ENCODE data around the gene MALRD1. TPM values are rescaled to one million over a fixed set of nuclear protein-coding genes. Genes with fewer than 3 reads are reported as not detected.

MALRD1 gene
- total RNA-seq, 1 experiment from 2014 or later = 8.2 TPM

DNA sequence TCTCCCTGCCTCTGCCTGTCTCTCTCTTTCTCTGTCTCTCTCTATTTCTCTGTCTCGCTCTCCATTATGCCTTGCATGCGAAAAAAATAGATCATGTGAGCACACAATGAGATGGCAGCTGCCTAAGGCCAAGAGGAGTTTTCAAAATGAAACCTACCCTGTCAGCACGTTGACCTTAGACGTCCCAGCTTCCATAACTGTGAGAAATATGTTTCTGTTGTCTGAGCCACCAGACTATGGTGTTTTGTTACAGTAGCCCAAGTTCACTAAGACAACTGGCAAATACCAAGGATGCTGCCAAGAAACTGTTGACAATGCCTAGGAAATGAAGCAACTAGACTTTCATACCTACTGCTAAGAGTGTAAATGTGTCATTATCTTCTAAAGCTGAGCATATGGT lies 697.1 kb downstream of the MALRD1 start:
- POLR2A ChIA-PET = no interaction called here
- no TSS peak for BruUV-seq (replicated peaks)
- Mint-ChIP-seq H3K36me3 (ENCODE audit: insufficient read depth, unreplicated experiment) (no peaks in the 10 kb centered on the region), H3K9me3 (ENCODE audit: unreplicated experiment) (no peaks in the 10 kb centered on the region), H3K4me1 (ENCODE audit: low read depth, unreplicated experiment) (no peaks in the 10 kb centered on the region), H3K27ac (ENCODE audit: unreplicated experiment) (no peak overlapping the region), H3K27me3 (ENCODE audit: insufficient read depth, unreplicated experiment) (no peaks in the 10 kb centered on the region), H3K4me3 (ENCODE audit: unreplicated experiment) (no peak overlapping the region)
- DNase-seq = no peak
- Histone ChIP-seq H3K4me1 (no peaks in the 10 kb centered on the region), H3K4me3 (ENCODE audit: low read depth, low read length) (no peak overlapping the region), H3K36me3 (ENCODE audit: control insufficient read depth, insufficient read depth, low read length) (no peaks in the 10 kb centered on the region), H3K27me3 (replicated peaks; ENCODE audit: control insufficient read depth, insufficient read depth, low read length) (no peaks in the 10 kb centered on the region), H3K9me3 (no peaks in the 10 kb centered on the region)
- TF ChIP-seq CTCF (IDR thresholded peaks at IDR 0.05; ENCODE audit: insufficient read depth in 1 of 2, low read depth in 1 of 2, low read length in 1 of 2, severe bottlenecking in 1 of 2, unreplicated experiment in 1 of 2) = no peak
- CTCF ChIA-PET = interaction anchor here (0.5 kb wide), 1 partner anchor 121 kb away, joined by 3 read pairs; no protein-coding TSS in a partner anchor
- intact Hi-C loops (cut with micrococcal nuclease; ENCODE audit: unreplicated experiment) = no loop called here

- no peak for DNase-seq
Observed at GRCh38 chr10:19749185-19749729, 700.7 kb downstream of the MALRD1 start.

GRCh38 chr10:19750972-19751371 lies 702.4 kb downstream of the MALRD1 start:
- BruUV-seq (replicated peaks) = no TSS peak
- Histone ChIP-seq H3K36me3 (ENCODE audit: control insufficient read depth, insufficient read depth, low read length) (no peaks in the 10 kb centered on the region), H3K9me3 (0 out of 2 replicates have a peak, but pooled peaks cover 3% of the 10 kb centered on the region), H3K27me3 (replicated peaks; ENCODE audit: control insufficient read depth, insufficient read depth, low read length) (no peaks in the 10 kb centered on the region), H3K4me1 (no peaks in the 10 kb centered on the region), H3K4me3 (ENCODE audit: low read depth, low read length) (no peak overlapping the region)
- H3K9me3 Mint-ChIP-seq (ENCODE audit: unreplicated experiment) = no peaks in the 10 kb centered on the region
- H3K4me3 Mint-ChIP-seq (ENCODE audit: unreplicated experiment) = no peak overlapping the region
- no peaks in the 10 kb centered on the region for H3K36me3 Mint-ChIP-seq (ENCODE audit: insufficient read depth, unreplicated experiment)
- DNase-seq = no peak
- no peaks in the 10 kb centered on the region for H3K4me1 Mint-ChIP-seq (ENCODE audit: low read depth, unreplicated experiment)
- no peaks in the 10 kb centered on the region for H3K27me3 Mint-ChIP-seq (ENCODE audit: insufficient read depth, unreplicated experiment)
- ChIA-PET POLR2A (no interaction called here), CTCF (no interaction called here)
- intact Hi-C loops (cut with micrococcal nuclease; ENCODE audit: unreplicated experiment) = no loop called here
- no peak for TF ChIP-seq CTCF (IDR thresholded peaks at IDR 0.05; ENCODE audit: insufficient read depth in 1 of 2, low read depth in 1 of 2, low read length in 1 of 2, severe bottlenecking in 1 of 2, unreplicated experiment in 1 of 2)
- H3K27ac Mint-ChIP-seq (ENCODE audit: unreplicated experiment) = no peak overlapping the region

More at GRCh38 chr10:19749185-19749729, 700.7 kb downstream of the MALRD1 start:
- 0 out of 2 replicates have a peak, but pooled peaks cover 3% of the 10 kb centered on the region for H3K9me3 ChIP-seq
- no peak overlapping the region for H3K4me3 ChIP-seq (ENCODE audit: low read depth, low read length)
- no peak for TF ChIP-seq CTCF (IDR thresholded peaks at IDR 0.05; ENCODE audit: insufficient read depth in 1 of 2, low read depth in 1 of 2, low read length in 1 of 2, severe bottlenecking in 1 of 2, unreplicated experiment in 1 of 2)
- intact Hi-C loops (cut with micrococcal nuclease; ENCODE audit: unreplicated experiment) = no loop called here
- CTCF ChIA-PET = no interaction called here
- Mint-ChIP-seq H3K4me3 (ENCODE audit: unreplicated experiment) (no peak overlapping the region), H3K9me3 (ENCODE audit: unreplicated experiment) (no peaks in the 10 kb centered on the region), H3K4me1 (ENCODE audit: low read depth, unreplicated experiment) (no peaks in the 10 kb centered on the region), H3K36me3 (ENCODE audit: insufficient read depth, unreplicated experiment) (no peaks in the 10 kb centered on the region), H3K27ac (ENCODE audit: unreplicated experiment) (no peak overlapping the region), H3K27me3 (ENCODE audit: insufficient read depth, unreplicated experiment) (no peaks in the 10 kb centered on the region)
- no peaks in the 10 kb centered on the region for H3K36me3 ChIP-seq (ENCODE audit: control insufficient read depth, insufficient read depth, low read length)
- H3K4me1 ChIP-seq = no peaks in the 10 kb centered on the region
- no peaks in the 10 kb centered on the region for H3K27me3 ChIP-seq (replicated peaks; ENCODE audit: control insufficient read depth, insufficient read depth, low read length)
- POLR2A ChIA-PET = no interaction called here
- BruUV-seq (replicated peaks) = no TSS peak
